ENCODE measurements around the gene STS. TPM values are rescaled to one million over a fixed set of nuclear protein-coding genes. Genes with fewer than 3 reads are reported as not detected.
A peak's percentile ranks its signal among the peaks of the same experiment; 100 is the strongest.

The STS gene
- total RNA-seq, 2 donors from 2014 or later, result 15.1 to 20.0 TPM

GRCh38 chrX:7109049-7109531 is 38.4 kb upstream of the STS start:
- no peak overlapping the region for H3K4me3 ChIP-seq
- peak overlapping the region in 1 of 2 donors; percentile 31 for H3K9ac ChIP-seq (ENCODE audit: low read depth in 2 of 2, low read length in 2 of 2)
- no peaks in the 10 kb centered on the region for H3K9me3 ChIP-seq
- H3K36me3 ChIP-seq, result no peaks in the 10 kb centered on the region
- H3K27me3 ChIP-seq, result no peaks in the 10 kb centered on the region
- no peaks in the 10 kb centered on the region for H3K4me1 ChIP-seq
- no peak overlapping the region for H3K27ac ChIP-seq
- no peak for DNase-seq
- no peak for TF ChIP-seq CTCF (IDR thresholded peaks at IDR 0.05)
- intact Hi-C loops (cut with DNase I), result no loop called here

- peak overlapping the region in 1 of 2 donors; percentile 19 for H3K9ac ChIP-seq (ENCODE audit: low read depth in 2 of 2, low read length in 2 of 2)
Observed at GRCh38 chrX:7109838-7110793, 37.4 kb upstream of the STS start.

GRCh38 chrX:7110821-7111276 is 36.7 kb upstream of the STS start:
- intact Hi-C loops (cut with DNase I), result no loop called here
- no peak for DNase-seq
- H3K27me3 ChIP-seq, result no peaks in the 10 kb centered on the region
- H3K27ac ChIP-seq, result no peak overlapping the region
- H3K9me3 ChIP-seq, result no peaks in the 10 kb centered on the region
- no peaks in the 10 kb centered on the region for H3K36me3 ChIP-seq
- no peak for TF ChIP-seq CTCF (IDR thresholded peaks at IDR 0.05)
- H3K4me1 ChIP-seq, result no peaks in the 10 kb centered on the region
- H3K4me3 ChIP-seq, result no peak overlapping the region
- no peak overlapping the region for H3K9ac ChIP-seq (ENCODE audit: low read depth in 2 of 2, low read length in 2 of 2)

More at GRCh38 chrX:7109838-7110793, 37.4 kb upstream of the STS start:
- intact Hi-C loops (cut with DNase I), result no loop called here
- no peak for TF ChIP-seq CTCF (IDR thresholded peaks at IDR 0.05)
- H3K9me3 ChIP-seq, result no peaks in the 10 kb centered on the region
- H3K27me3 ChIP-seq, result no peaks in the 10 kb centered on the region
- no peak overlapping the region for H3K4me3 ChIP-seq
- H3K27ac ChIP-seq, result peak overlapping the region; percentile 40
- H3K36me3 ChIP-seq, result no peaks in the 10 kb centered on the region
- no peak for DNase-seq
- H3K4me1 ChIP-seq, result no peaks in the 10 kb centered on the region

- Histone ChIP-seq H3K27ac (no peak overlapping the region), H3K4me1 (no peaks in the 10 kb centered on the region), H3K4me3 (no peak overlapping the region), H3K9ac (ENCODE audit: low read depth in 2 of 2, low read length in 2 of 2) (no peak overlapping the region), H3K27me3 (no peaks in the 10 kb centered on the region), H3K9me3 (no peaks in the 10 kb centered on the region), H3K36me3 (no peaks in the 10 kb centered on the region)
- intact Hi-C loops (cut with DNase I), result no loop called here
- TF ChIP-seq CTCF (IDR thresholded peaks at IDR 0.05), result no peak
- DNase-seq, result no peak
Observed at GRCh38 chrX:7111518-7111917, 36.0 kb upstream of the STS start.

- DNase-seq, result no peak
- intact Hi-C loops (cut with DNase I), result no loop called here
- no peaks in the 10 kb centered on the region for H3K9me3 ChIP-seq
Observed at GRCh38 chrX:7112071-7112470, 35.4 kb upstream of the STS start.

More at GRCh38 chrX:7112071-7112470, 35.4 kb upstream of the STS start:
- no peak for TF ChIP-seq CTCF (IDR thresholded peaks at IDR 0.05)
- Histone ChIP-seq H3K27me3 (no peaks in the 10 kb centered on the region), H3K27ac (no peak overlapping the region), H3K4me3 (no peak overlapping the region), H3K9ac (ENCODE audit: low read depth in 2 of 2, low read length in 2 of 2) (no peak overlapping the region), H3K36me3 (no peaks in the 10 kb centered on the region), H3K4me1 (no peaks in the 10 kb centered on the region)

Data from colonic mucosa (tissue), 4 donors.